ENCODE data around the gene INVS.

INVS gene

GRCh38 chr9:100136799-100137198 is 37.8 kb downstream of the INVS start:
- TF ChIP-seq, protein P1, sequence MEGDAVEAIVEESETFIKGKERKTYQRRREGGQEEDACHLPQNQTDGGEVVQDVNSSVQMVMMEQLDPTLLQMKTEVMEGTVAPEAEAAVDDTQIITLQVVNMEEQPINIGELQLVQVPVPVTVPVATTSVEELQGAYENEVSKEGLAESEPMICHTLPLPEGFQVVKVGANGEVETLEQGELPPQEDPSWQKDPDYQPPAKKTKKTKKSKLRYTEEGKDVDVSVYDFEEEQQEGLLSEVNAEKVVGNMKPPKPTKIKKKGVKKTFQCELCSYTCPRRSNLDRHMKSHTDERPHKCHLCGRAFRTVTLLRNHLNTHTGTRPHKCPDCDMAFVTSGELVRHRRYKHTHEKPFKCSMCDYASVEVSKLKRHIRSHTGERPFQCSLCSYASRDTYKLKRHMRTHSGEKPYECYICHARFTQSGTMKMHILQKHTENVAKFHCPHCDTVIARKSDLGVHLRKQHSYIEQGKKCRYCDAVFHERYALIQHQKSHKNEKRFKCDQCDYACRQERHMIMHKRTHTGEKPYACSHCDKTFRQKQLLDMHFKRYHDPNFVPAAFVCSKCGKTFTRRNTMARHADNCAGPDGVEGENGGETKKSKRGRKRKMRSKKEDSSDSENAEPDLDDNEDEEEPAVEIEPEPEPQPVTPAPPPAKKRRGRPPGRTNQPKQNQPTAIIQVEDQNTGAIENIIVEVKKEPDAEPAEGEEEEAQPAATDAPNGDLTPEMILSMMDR (IDR thresholded peaks at IDR 0.05) = peak; percentile 10; the same call in 1 of the 2 replicates

- TF ChIP-seq, protein P1 (IDR thresholded peaks at IDR 0.05) = no peak
Observed at GRCh38 chr9:100150214-100150613, 51.2 kb downstream of the INVS start.

DNA sequence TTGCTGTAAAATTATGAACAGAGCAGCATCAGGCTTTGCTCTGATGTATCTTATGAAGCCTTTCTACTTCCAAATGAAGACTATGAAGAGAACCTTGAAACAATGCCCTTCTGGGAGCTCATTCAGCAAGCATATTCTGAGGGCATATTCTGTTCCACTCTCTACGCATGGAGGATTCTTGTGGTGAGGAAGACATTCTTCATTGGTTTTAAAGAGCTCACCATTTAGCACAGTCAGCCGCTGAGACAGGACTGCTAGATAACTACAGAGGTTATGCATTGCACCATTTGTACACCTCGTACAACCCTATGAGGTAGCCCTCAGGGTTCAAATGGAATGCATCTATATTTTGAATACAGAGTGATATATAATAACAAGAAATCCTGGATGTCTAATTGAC is 61.0 kb downstream of the INVS start:
- TF ChIP-seq, protein P1 (IDR thresholded peaks at IDR 0.05) = no peak

DNA sequence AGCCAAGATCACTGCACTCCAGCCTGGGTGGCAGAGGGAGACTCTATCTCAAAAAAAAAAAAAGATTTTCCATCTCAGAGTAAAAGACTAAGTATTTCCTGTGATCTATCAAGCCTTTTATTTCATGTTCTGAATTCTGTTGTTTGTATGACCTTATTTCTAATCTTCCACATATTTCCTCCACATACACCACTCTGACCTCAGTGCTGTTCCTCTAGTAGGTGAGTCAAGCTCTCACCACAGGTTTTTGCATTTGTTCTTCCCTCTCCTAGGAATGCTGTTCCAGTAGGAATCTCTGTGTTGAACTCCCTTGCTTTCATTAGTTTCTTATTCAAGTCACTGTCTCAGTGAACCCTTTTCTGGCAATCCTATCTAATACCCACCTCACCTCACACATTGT is 68.1 kb downstream of the INVS start:
- TF ChIP-seq, protein P1 (IDR thresholded peaks at IDR 0.05) = no peak

DNA sequence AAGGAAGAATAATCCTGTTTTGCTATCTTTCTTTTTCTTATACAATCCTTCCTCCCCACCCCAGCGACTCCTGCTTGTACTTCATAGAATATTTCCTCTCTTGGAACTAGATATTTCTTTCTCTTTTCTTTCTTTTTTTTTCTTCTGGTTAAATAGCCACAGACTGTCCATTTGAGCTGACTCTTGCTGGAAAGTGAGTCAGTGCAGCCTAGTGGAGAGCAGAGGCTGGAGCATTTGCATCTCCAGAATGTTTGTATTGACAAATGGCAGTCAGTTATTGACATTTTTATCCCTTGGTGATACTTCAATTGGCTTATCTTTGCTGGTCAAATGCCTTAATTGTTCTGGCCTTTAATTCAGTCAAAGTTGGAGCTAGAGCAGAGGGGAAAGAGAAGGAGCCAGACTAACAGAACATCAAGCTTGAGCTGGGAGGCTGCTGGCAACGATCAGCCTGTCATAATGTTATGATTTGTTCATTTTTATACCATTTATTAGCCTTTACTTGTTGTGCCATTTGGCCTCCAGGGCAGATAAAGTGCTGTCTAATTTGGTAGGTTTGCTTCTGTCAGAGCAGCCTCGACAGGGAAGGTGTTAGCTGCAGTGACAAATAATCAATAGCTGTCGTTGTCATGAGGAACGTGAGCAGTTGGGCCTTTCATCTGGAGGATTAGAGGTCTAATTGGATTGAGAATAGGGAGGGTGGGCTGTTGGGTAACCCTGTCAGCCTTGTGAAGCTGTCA is 69.0 kb downstream of the INVS start:
- TF ChIP-seq, protein P1 (IDR thresholded peaks at IDR 0.05) = no peak

- TF ChIP-seq, protein P1 (IDR thresholded peaks at IDR 0.05) = no peak
Observed at GRCh38 chr9:100170085-100170484, 71.0 kb downstream of the INVS start.

DNA sequence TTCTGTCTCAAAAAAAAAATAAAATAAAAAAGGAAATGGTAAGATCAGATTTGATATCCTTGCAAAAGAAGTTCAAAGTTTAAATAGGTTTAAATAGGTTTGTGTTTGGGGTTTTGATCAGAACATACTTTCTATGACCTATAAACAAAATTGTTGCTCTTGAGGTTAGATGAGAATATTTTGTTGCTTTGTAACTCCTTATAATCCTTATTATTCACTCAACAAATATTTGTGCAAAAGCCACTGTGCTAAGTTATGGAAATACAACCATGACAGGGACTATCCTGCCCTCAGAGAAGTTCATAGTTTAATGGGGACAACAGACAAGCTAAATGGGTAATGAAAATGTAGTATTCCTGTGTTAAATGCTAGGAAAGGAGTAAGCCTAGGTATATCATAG is 71.5 kb downstream of the INVS start:
- TF ChIP-seq, protein P1 (IDR thresholded peaks at IDR 0.05) = no peak

DNA sequence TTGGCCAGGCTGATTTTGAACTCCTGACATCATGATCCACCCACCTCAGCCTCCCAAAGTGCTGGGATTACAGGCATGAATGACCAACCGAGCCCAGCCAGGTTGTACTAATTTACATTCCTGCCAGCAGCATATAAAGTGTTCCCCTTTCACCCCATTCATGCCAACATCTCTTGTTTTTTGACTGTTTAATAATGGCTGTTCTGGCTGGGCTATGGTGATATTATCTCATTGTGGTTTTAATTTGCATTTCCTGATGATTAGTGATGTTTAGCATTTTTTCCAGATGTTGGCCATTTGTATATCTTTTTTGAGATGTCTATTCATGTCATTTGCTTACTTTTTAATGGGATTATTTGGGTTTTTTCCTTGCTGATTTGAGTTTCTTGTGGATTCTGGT is 87.3 kb downstream of the INVS start:
- TF ChIP-seq, protein P1 (IDR thresholded peaks at IDR 0.05) = no peak
